H4 (cell line): ENCODE measurements around the gene S100A3. TPM values are rescaled to one million over a fixed set of nuclear protein-coding genes. Genes with fewer than 3 reads are reported as not detected.
"Not testable (repeated sequence)": the region's sequence is repeated elsewhere in the genome, so short reads cannot be mapped to it uniquely, and the experiment has no call there.

Experiments used
- DNase-seq: peaks from one replicate; pipeline ENCODE4 v3.0.0-alpha.2; 2015; ENCODE audit warnings: low spot score
- total RNA-seq: library from RNA; depleted of rRNA; stranded (reverse); fragments of >200 nt; shearing (Covaris generic); gene quantifications from 2 replicates; pipeline ENCODE4 v1.2.3, GENCODE V29; 2014; rRNA removed

S100A3 gene
- 5.2 and 5.3 TPM in 2 replicates for total RNA-seq

- DNase-seq = peak; percentile 83
Measured at GRCh38 chr1:153548722-153549688, at the start of gene S100A3. Gene S100A3 (minus strand): TSS chr1:153549258. CDS start chr1:153548485, 773 bp downstream.

GRCh38 chr1:153598309-153599172 lies 49.5 kb upstream of the S100A3 start:
- no peak for DNase-seq

GRCh38 chr1:153597206-153597605 lies 48.1 kb upstream of the S100A3 start:
- DNase-seq = no peak

- DNase-seq = no peak
Measured at GRCh38 chr1:153592748-153593147, 43.7 kb upstream of the S100A3 start.

- DNase-seq = no peak
Measured at GRCh38 chr1:153588482-153588881, 39.4 kb upstream of the S100A3 start.

GRCh38 chr1:153588033-153588432 lies 39.0 kb upstream of the S100A3 start:
- not testable (repeated sequence) for DNase-seq

- no peak for DNase-seq
Measured at GRCh38 chr1:153587314-153587713, 38.3 kb upstream of the S100A3 start.

- DNase-seq = no peak
Measured at GRCh38 chr1:153586347-153586746, 37.3 kb upstream of the S100A3 start.

- no peak for DNase-seq
Measured at GRCh38 chr1:153585006-153585405, 35.9 kb upstream of the S100A3 start.

GRCh38 chr1:153583976-153584375 lies 34.9 kb upstream of the S100A3 start:
- DNase-seq = no peak

GRCh38 chr1:153583514-153583913 lies 34.5 kb upstream of the S100A3 start:
- not testable (repeated sequence) for DNase-seq

GRCh38 chr1:153582836-153583235 lies 33.8 kb upstream of the S100A3 start:
- not testable (repeated sequence) for DNase-seq

GRCh38 chr1:153578936-153579335 lies 29.9 kb upstream of the S100A3 start:
- DNase-seq = no peak

GRCh38 chr1:153578490-153578889 lies 29.4 kb upstream of the S100A3 start:
- no peak for DNase-seq

GRCh38 chr1:153577624-153578051 lies 28.6 kb upstream of the S100A3 start:
- DNase-seq = no peak

- no peak for DNase-seq
Measured at GRCh38 chr1:153577138-153577537, 28.1 kb upstream of the S100A3 start.

- DNase-seq = not testable (repeated sequence)
Measured at GRCh38 chr1:153575497-153575896, 26.4 kb upstream of the S100A3 start.

GRCh38 chr1:153575081-153575491 lies 26.0 kb upstream of the S100A3 start:
- not testable (repeated sequence) for DNase-seq

- no peak for DNase-seq
Measured at GRCh38 chr1:153573351-153573750, 24.3 kb upstream of the S100A3 start.

- peak; percentile 83 for DNase-seq
Measured at GRCh38 chr1:153572569-153573015, 23.5 kb upstream of the S100A3 start.

GRCh38 chr1:153571706-153572105 lies 22.6 kb upstream of the S100A3 start:
- DNase-seq = no peak

GRCh38 chr1:153570874-153571273 lies 21.8 kb upstream of the S100A3 start:
- DNase-seq = no peak
